HG02973 (cell line): Measurements from ENCODE around the gene PRKAB1.

Experiments
- ATAC-seq: cut with Tn5 transposase; IDR thresholded peaks from one replicate; pipeline ENCODE4 v1.9.1; 2021; ENCODE audit warnings: moderate library complexity; ENCODE audit not compliant: unreplicated experiment

PRKAB1 gene

DNA sequence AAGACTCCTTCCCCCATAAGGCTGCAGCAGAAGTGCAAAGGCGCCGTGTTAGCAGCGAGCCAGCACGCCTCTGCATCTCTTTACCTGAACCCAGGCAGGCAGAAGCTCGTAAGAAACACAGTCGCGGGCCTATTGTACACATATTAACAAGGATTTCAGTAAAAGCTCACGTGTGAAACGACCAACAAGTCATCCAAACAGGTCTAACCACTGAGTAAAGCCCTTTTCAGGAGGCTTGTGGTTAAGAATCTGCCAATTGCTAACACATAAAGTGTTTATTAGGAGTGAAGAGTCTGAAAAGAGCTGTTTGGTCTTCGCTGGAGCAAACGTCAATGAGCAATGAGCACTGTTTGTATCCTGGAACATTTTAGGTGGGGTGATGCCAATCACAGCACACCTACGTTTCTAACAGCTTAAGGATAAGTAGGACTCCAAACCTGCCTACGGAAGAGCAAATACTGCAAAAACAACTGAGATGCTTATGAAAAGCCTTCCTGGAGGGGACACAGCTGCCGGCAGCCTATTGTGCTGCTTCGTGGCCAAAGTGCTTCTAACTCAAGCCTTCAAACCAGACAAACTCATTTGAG, 43.1 kb downstream of the PRKAB1 start:
- ATAC-seq, result no peak

DNA sequence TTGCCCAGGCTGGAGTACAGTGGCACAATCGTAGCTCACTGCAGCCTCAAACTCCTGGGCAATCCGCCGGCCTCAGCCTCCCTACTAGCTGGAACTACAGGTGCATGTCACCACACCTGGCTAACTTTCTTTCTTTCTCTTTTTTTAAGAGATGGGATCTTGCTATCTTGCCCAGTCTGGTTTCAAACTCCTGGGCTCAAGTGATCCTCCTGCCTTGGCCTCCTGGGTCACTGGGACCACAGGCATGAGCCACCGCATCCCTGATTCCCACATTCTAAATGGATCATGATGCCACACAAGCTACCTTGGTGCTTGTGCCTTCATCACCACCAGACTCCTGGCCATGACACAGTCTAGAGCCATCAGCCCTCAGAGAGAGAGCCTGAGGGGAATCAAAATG, 43.8 kb downstream of the PRKAB1 start:
- no peak for ATAC-seq

DNA sequence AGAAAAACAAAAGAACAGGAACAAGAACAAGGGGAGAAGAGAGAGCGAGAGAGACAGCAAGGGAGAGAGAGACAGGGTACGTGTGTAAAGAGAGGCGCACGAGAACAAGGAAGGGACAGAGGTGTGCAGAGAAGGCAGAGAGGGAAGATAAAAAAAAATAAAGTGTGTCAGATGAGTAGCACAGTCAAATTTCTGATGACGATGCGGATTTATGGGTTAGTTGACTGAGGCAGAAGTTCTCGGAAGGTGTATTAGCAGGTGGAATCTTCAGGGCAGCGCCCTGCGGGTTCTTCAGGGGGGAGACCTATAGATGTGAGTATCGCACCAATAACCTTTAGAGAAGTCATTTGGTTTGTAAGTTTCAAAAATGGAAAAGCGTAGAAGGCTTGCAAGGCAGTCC, 44.8 kb downstream of the PRKAB1 start:
- no peak for ATAC-seq

DNA sequence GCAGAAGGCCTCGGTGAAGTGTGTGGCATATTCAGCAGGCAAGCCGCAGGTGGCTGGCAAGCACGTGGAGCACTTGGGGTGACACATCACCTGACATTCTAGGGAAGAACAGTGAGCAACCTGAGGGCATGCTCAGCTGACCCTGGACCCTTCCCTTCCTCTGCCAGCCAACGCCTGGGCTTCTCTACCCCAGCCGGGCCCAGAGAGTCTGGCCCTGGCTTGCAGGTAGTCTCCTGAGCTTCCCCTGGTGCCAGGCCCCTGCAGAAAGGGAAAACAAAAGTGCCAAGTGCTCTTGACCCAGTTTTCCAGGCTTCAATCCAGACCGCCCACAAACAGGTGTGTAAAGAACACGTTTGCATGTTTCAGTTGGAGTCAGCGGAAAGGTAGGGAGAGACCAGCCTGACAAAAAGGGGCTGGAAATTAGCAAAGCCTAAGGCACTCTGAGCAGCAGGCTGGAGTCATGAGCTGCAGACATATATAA, 45.7 kb downstream of the PRKAB1 start:
- no peak for ATAC-seq

DNA sequence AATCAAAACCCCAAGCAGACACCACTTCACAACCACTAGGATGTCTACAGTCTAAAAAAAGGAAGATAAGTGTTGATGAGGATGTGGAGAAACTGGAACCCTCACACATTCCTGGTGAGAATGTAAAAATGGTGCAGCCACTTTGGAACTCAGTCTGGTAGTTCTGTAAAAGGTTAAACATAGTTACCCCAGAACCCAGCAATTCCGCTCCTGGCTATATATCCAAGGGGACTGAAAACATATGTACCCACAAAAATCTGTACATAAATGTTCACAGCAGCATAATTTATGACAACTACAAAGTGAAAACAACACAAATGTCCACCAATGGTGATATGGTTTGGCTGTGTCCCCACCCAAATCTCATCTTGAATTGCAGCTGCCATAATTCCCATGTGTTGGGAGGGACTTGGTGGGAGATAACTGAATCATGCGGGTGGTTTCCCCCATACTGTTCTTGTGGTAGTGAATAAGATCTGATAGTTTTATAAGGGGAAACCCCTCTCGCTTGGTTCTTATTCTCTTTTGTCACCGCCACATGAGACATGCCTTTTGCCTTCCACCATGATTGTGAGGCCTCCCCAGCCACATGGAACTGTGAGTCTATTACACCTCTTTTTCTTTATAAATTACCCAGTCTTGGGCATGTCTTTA, 46.8 kb downstream of the PRKAB1 start:
- no peak for ATAC-seq

DNA sequence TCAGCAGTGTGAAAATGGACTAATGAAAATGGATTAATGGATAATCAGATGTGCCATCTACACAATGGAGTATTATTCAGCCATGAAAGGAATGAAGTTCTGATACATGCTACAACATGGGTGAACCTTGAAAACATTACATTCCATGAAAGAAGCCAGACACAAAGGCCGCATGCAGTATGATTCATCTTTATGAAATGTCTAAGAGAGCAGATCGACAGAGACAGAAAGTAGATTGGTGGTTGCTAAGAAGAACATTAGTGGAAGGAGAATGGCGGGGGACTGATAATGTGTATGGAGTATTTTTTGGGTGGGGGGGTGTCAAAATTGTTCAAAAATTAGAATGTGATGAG, 47.3 kb downstream of the PRKAB1 start:
- ATAC-seq, result no peak

DNA sequence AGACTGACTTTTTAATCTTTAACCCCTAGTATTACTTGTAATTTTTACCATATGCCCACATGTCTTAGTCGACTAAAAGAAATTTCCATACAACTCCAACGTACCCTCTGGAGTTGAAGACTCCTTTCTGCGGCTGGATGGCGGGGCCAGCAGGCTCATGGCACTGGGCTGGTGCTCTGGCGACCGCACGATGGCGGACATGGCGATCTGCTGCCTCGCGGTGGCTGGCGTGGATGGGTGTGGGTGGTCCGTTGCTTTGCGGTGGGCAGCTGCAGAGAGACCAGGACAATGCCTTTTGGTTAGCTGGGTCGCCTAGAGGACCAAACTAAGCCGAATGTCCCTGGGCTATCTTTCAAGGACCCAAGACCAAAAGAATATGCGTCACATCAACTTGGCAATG, 50.2 kb downstream of the PRKAB1 start:
- ATAC-seq, result no peak

DNA sequence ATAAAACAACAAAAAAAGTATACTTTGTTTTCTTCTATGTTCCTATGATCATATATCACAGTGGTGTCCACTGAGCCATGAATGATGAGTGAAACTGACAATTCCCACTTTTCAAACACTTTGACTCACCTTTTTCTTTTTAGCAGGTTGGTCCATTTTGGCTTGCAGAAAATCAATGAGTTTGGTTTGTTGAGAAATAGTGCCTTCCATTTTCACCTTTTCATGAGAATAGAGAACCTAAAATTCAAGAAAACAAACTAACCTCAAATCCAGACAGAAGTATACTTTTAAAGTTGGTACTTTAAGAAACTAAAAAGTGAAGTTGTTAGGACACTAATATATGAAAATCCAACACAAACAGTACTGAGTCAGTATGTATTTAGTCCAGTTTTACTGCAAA, 52.4 kb downstream of the PRKAB1 start:
- no peak for ATAC-seq

GRCh38 chr12:119721306-119721705, 53.4 kb downstream of the PRKAB1 start:
- no peak for ATAC-seq

GRCh38 chr12:119725523-119725922, 57.6 kb downstream of the PRKAB1 start:
- ATAC-seq, result no peak

DNA sequence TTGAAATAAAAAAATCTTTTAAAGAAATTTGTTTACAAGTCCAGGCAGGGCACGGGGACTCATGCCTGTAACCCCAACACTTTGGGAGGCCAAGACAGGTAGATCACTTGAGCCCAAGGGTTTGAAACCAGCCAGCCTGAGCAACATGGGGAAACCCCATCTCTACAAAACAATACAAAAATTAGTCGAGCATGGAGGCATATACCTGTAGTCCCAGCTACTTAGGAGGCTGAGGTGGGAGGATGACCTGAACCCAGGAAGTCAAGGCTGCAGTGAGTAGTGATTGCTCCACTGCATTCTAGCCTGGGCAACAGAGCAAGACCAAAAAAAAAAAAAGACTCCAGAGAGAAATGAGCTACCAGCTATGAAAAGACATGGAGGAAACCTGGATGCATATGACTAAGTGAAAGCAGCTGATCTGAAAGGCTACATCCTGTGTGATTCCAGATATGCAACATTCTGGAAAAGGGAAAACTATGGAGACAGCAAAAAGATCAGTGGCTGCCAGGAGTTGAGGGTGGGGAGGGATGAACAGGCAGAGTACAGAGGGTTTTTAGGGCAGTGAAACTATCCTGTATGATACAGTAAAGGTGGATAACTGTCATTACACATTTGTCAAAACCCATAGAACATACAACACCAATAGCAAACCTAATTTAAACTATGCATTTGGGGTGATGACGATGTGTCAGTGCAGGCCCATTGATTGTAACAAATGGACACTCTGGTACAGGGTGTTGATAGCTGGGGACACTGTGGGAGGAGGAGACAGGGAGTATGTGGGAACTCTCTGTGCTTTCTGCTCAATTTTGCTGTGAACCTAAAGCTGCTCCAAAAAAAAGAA, 59.9 kb downstream of the PRKAB1 start:
- ATAC-seq, result no peak

- ATAC-seq, result no peak
These were observed 60.5 kb downstream of the PRKAB1 start for GRCh38 chr12:119728444-119728745.

DNA sequence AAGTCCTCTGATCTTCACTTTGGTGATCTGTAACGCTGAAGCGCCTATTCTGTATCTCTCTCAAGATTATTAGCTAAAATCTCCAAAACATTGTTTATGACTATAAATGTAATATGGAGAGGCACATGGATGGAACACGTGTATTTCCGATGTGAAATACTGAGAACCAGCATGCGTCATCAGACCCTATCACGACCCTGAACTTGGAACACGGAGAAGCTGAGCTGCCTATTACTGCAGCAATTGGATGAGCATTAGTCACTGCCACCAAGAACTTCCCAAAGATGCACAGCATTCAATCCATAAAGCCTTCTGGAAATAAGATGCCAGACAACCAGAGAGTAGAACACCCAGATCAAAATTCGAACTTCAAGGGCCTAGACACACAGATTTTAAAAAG, 61.9 kb downstream of the PRKAB1 start:
- no peak for ATAC-seq

- ATAC-seq, result no peak
These were observed 62.4 kb downstream of the PRKAB1 start for GRCh38 chr12:119730381-119730780.
